SK-N-SH (cell line): ENCODE results near the gene ZBTB22.

Experiments
- CTCF ChIP-seq: fragments of 200-600 bp; sonication (generic); IDR thresholded peaks from 2 replicates; pipeline ENCODE4 v1.6.1; 2017; ENCODE audit warnings: antibody characterized with exemption, mild to moderate bottlenecking, moderate library complexity
- EP300 ChIP-seq, 2 experiments: IDR thresholded peaks; 2 replicates each; pipeline versions ENCODE4 v1.4.0 to v1.6.1; 2012; ENCODE audit warnings: borderline replicate concordance in 1 of 2, low read depth in 1 of 2, low read length in 1 of 2
- GABPA ChIP-seq: IDR thresholded peaks from 2 replicates; pipeline ENCODE4 v1.4.0; 2012; ENCODE audit warnings: low read depth, mild to moderate bottlenecking
- MXI1 ChIP-seq: IDR thresholded peaks from 2 replicates; pipeline ENCODE4 v1.6.1; 2012; ENCODE audit warnings: mild to moderate bottlenecking, low read depth, low read length, improper control_type of control experiment
- NFIC ChIP-seq: IDR thresholded peaks from 2 replicates; pipeline ENCODE4 v1.4.0; 2012; ENCODE audit warnings: borderline replicate concordance
- POLR2AphosphoS5 ChIP-seq: IDR thresholded peaks from 2 replicates; pipeline ENCODE4 v1.6.1; 2012; ENCODE audit warnings: low read depth, low read length
- RAD21 ChIP-seq: IDR thresholded peaks from 2 replicates; pipeline ENCODE4 v1.6.1; 2012; ENCODE audit warnings: mild to moderate bottlenecking, low read length
- SIN3A ChIP-seq: IDR thresholded peaks from 2 replicates; pipeline ENCODE4 v1.6.1; 2012; ENCODE audit warnings: low read depth, mild to moderate bottlenecking, low read length, moderate library complexity, borderline replicate concordance
- SMC3 ChIP-seq: IDR thresholded peaks from 2 replicates; pipeline ENCODE4 v1.6.1; 2012; ENCODE audit warnings: low read depth, low read length, improper control_type of control experiment
- TAF1 ChIP-seq: IDR thresholded peaks from 2 replicates; pipeline ENCODE4 v1.6.1; 2012; ENCODE audit warnings: low read depth, mild to moderate bottlenecking, low read length, moderate library complexity, borderline replicate concordance
- TF ChIP-seq, protein P1 (sequence below): IDR thresholded peaks from 2 replicates; pipeline ENCODE4 v1.6.1; 2012; ENCODE audit warnings: mild to moderate bottlenecking, low read depth, low read length, moderate library complexity
- TF ChIP-seq, protein P2 (sequence below): fragments of 150-350 bp; IDR thresholded peaks from 2 replicates; pipeline ENCODE4 v1.6.1; 2017; ENCODE audit warnings: antibody characterized with exemption, low read length, low read depth, borderline replicate concordance

DNA sequence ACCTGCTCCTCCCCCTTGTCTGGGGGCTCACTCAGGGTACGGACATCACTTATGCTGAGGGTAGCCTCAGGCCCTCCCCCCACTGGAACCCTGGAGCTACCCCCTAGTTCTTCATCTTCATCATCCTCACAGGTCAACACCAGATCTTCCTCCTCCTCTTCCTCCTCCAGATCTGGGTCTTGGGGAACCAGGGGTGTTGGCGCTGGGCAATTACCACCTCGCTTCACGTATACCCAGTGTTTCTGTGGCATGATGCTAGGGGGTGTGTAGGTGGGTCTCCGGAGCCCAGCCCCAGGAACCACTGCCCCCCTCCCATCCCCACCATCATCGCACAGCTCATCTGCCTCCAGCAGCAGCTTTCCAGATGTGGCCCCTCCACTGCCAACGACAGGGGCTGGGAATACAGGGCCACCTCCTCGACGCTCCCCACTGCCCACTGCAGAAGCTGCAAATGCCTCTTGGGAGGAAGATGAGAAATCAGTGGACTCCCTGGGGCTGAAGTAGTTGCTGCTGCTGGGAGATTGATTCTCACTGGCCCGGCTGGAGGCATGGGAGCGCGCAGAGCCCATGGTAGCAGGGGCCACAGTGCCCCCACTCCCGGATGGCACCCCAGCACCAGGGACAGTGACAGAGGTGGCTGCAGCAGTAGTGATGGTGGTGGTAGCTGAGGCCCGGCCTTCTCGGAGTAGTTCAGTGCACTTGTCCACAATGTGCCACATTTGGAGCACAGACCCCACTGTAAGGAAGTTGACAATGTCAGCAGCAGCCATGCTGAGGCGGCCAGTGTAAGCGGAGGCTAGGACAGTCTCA is 1.5 kb downstream of the ZBTB22 start:
- TF ChIP-seq CTCF, result no peak
- TF ChIP-seq TAF1, result no peak
- no peak for TF ChIP-seq NFIC
- TF ChIP-seq EP300 (IDR thresholded peaks at IDR 0.05; ENCODE audit: borderline replicate concordance in 1 of 2, low read depth in 1 of 2, low read length in 1 of 2), result no peak
- no peak for TF ChIP-seq RAD21
- no peak for TF ChIP-seq GABPA
- TF ChIP-seq POLR2AphosphoS5, result no peak
- TF ChIP-seq SMC3, result no peak
- no peak for TF ChIP-seq MXI1
- TF ChIP-seq SIN3A, result no peak
- TF ChIP-seq, protein P1, sequence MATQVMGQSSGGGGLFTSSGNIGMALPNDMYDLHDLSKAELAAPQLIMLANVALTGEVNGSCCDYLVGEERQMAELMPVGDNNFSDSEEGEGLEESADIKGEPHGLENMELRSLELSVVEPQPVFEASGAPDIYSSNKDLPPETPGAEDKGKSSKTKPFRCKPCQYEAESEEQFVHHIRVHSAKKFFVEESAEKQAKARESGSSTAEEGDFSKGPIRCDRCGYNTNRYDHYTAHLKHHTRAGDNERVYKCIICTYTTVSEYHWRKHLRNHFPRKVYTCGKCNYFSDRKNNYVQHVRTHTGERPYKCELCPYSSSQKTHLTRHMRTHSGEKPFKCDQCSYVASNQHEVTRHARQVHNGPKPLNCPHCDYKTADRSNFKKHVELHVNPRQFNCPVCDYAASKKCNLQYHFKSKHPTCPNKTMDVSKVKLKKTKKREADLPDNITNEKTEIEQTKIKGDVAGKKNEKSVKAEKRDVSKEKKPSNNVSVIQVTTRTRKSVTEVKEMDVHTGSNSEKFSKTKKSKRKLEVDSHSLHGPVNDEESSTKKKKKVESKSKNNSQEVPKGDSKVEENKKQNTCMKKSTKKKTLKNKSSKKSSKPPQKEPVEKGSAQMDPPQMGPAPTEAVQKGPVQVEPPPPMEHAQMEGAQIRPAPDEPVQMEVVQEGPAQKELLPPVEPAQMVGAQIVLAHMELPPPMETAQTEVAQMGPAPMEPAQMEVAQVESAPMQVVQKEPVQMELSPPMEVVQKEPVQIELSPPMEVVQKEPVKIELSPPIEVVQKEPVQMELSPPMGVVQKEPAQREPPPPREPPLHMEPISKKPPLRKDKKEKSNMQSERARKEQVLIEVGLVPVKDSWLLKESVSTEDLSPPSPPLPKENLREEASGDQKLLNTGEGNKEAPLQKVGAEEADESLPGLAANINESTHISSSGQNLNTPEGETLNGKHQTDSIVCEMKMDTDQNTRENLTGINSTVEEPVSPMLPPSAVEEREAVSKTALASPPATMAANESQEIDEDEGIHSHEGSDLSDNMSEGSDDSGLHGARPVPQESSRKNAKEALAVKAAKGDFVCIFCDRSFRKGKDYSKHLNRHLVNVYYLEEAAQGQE, result 0 out of 2 replicates have a peak, but pooled peaks have one; percentile 41
- TF ChIP-seq, protein P2, sequence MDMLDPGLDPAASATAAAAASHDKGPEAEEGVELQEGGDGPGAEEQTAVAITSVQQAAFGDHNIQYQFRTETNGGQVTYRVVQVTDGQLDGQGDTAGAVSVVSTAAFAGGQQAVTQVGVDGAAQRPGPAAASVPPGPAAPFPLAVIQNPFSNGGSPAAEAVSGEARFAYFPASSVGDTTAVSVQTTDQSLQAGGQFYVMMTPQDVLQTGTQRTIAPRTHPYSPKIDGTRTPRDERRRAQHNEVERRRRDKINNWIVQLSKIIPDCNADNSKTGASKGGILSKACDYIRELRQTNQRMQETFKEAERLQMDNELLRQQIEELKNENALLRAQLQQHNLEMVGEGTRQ, result no peak
